ENCODE results near the gene NOL9. TPM values are rescaled to one million over a fixed set of nuclear protein-coding genes. Genes with fewer than 3 reads are reported as not detected.

NOL9 gene
- total RNA-seq, 1 donor from 2014 or later: 49.5 TPM

DNA sequence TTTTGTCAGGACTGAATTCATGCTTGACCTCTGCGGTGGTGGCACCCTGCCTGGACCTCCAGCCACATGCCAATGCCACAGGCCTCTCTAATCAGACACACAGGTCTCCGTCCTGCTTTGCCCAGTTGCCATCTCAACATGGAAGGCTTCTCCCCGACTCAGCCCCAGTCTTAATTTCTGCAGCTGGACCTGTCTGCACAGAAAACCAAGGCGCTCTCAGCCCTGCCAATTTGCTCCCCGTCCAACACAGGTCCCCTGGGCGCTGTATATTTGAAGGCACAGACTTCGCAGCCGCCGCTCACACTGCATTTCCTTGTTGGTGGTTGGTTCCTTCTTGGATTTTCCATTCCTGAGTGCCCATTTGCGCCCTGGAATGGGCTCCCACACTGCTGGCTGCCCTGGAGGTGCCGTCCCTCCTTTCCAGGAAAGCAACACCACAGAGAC lies 34.8 kb downstream of the NOL9 start:
- H3K27ac Mint-ChIP-seq: no peak overlapping the region
- DNase-seq (ENCODE audit: low spot score, unreplicated experiment): no peak

GRCh38 chr1:6517435-6517851 lies 36.9 kb downstream of the NOL9 start:
- TF ChIP-seq, protein P1, sequence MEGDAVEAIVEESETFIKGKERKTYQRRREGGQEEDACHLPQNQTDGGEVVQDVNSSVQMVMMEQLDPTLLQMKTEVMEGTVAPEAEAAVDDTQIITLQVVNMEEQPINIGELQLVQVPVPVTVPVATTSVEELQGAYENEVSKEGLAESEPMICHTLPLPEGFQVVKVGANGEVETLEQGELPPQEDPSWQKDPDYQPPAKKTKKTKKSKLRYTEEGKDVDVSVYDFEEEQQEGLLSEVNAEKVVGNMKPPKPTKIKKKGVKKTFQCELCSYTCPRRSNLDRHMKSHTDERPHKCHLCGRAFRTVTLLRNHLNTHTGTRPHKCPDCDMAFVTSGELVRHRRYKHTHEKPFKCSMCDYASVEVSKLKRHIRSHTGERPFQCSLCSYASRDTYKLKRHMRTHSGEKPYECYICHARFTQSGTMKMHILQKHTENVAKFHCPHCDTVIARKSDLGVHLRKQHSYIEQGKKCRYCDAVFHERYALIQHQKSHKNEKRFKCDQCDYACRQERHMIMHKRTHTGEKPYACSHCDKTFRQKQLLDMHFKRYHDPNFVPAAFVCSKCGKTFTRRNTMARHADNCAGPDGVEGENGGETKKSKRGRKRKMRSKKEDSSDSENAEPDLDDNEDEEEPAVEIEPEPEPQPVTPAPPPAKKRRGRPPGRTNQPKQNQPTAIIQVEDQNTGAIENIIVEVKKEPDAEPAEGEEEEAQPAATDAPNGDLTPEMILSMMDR (IDR thresholded peaks at IDR 0.05; ENCODE audit: unreplicated experiment): no peak
- Mint-ChIP-seq H3K36me3 (ENCODE audit: insufficient read depth) (no peaks in the 10 kb centered on the region), H3K27me3 (no peaks in the 10 kb centered on the region), H3K4me1 (ENCODE audit: low read depth) (peaks cover 3% of the 10 kb centered on the region), H3K9me3 (ENCODE audit: low read depth) (no peaks in the 10 kb centered on the region), H3K4me3 (ENCODE audit: low read depth) (no peak overlapping the region), H3K27ac (no peak overlapping the region)
- DNase-seq (ENCODE audit: low spot score, unreplicated experiment): no peak

More for the DNA sequence above, 34.8 kb downstream of the NOL9 start:
- H3K9me3 Mint-ChIP-seq (ENCODE audit: low read depth): no peaks in the 10 kb centered on the region
- H3K4me3 Mint-ChIP-seq (ENCODE audit: low read depth): no peak overlapping the region
- peaks cover 3% of the 10 kb centered on the region for H3K4me1 Mint-ChIP-seq (ENCODE audit: low read depth)
- TF ChIP-seq, protein P1 (IDR thresholded peaks at IDR 0.05; ENCODE audit: unreplicated experiment): no peak
- H3K27me3 Mint-ChIP-seq: no peaks in the 10 kb centered on the region
- peaks cover 5% of the 10 kb centered on the region for H3K36me3 Mint-ChIP-seq (ENCODE audit: insufficient read depth)

DNA sequence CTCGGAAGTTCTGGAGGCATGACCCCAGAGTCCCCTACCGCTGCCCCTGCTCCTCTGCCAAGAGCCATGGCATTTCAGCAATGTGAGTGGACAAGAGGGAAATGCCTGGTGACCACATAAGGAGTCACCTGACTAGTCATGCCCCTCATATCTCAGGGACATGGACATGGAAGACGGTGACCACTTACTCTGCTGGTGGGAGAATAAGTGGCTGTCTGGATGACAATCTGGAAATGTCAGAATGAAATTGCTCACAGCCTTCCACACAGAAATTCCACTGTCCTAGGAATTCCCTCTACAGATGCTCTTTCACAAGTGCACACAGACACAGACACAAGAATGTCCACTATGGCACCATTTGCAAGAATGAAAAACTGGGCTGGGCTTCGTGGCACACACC lies 38.5 kb downstream of the NOL9 start:
- TF ChIP-seq, protein P1 (IDR thresholded peaks at IDR 0.05; ENCODE audit: unreplicated experiment): no peak
- H3K27me3 Mint-ChIP-seq: no peaks in the 10 kb centered on the region
- H3K4me3 Mint-ChIP-seq (ENCODE audit: low read depth): no peak overlapping the region
- no peaks in the 10 kb centered on the region for H3K9me3 Mint-ChIP-seq (ENCODE audit: low read depth)
- H3K27ac Mint-ChIP-seq: no peak overlapping the region
- DNase-seq (ENCODE audit: low spot score, unreplicated experiment): no peak
- peaks cover 3% of the 10 kb centered on the region for H3K4me1 Mint-ChIP-seq (ENCODE audit: low read depth)
- H3K36me3 Mint-ChIP-seq (ENCODE audit: insufficient read depth): no peaks in the 10 kb centered on the region

GRCh38 chr1:6513320-6513801 lies 41.0 kb downstream of the NOL9 start:
- no peaks in the 10 kb centered on the region for H3K9me3 Mint-ChIP-seq (ENCODE audit: low read depth)
- H3K4me3 Mint-ChIP-seq (ENCODE audit: low read depth): no peak overlapping the region
- H3K27ac Mint-ChIP-seq: no peak overlapping the region
- no peak for DNase-seq (ENCODE audit: low spot score, unreplicated experiment)
- H3K4me1 Mint-ChIP-seq (ENCODE audit: low read depth): no peaks in the 10 kb centered on the region
- H3K27me3 Mint-ChIP-seq: no peaks in the 10 kb centered on the region
- no peaks in the 10 kb centered on the region for H3K36me3 Mint-ChIP-seq (ENCODE audit: insufficient read depth)
- TF ChIP-seq, protein P1 (IDR thresholded peaks at IDR 0.05; ENCODE audit: unreplicated experiment): no peak

DNA sequence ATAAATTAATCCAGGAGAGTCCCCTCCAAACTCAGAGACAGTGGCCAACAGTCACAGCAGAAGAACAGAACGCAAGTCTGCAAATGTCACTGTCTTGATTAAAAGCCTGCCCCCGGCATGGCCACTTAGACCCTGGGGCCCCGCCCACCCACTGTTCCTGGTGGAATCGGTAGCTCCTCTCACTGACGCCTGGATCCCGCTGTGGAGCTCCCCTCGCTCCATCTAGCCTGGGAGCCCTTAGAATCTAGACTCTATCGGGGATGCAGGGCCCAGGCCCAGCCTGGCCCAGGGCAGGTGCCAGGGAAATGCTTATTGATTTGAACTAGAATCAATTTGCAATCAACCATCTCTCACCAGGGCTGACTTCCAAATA lies 41.4 kb downstream of the NOL9 start:
- Mint-ChIP-seq H3K27me3 (no peaks in the 10 kb centered on the region), H3K9me3 (ENCODE audit: low read depth) (no peaks in the 10 kb centered on the region)

More for the DNA sequence above, 41.4 kb downstream of the NOL9 start:
- no peak overlapping the region for H3K4me3 Mint-ChIP-seq (ENCODE audit: low read depth)
- TF ChIP-seq, protein P1 (IDR thresholded peaks at IDR 0.05; ENCODE audit: unreplicated experiment): no peak
- H3K27ac Mint-ChIP-seq: no peak overlapping the region
- no peaks in the 10 kb centered on the region for H3K4me1 Mint-ChIP-seq (ENCODE audit: low read depth)
- no peaks in the 10 kb centered on the region for H3K36me3 Mint-ChIP-seq (ENCODE audit: insufficient read depth)
- DNase-seq (ENCODE audit: low spot score, unreplicated experiment): no peak
